ENCODE measurements around the gene SLC50A1. TPM values are rescaled to one million over a fixed set of nuclear protein-coding genes. Genes with fewer than 3 reads are reported as not detected.

Gene SLC50A1
- total and polyA plus RNA-seq, 9 of the 15 experiments (the other 6 are each of a cell fraction or from before 2014, with no cell fraction given) = 46.5 to 132 (median 91.9) TPM

- Histone ChIP-seq H3K36me3 (ENCODE audit: control insufficient read depth, insufficient read depth, low read length) (peaks cover 42% of the 10 kb centered on the region), H3K4me2 (ENCODE audit: insufficient read depth, low read length) (peak overlapping the region; percentile 84; the same call in 1 of the 2 replicates), H3K9me3 (replicated peaks; ENCODE audit: control insufficient read depth, insufficient read depth, low read depth, low read length) (no peaks in the 10 kb centered on the region), H3K9me1 (ENCODE audit: control insufficient read depth, insufficient read depth, low read length) (no peaks in the 10 kb centered on the region), H3K79me2 (ENCODE audit: control insufficient read depth, insufficient read depth, low read length) (peaks cover 39% of the 10 kb centered on the region), H3K4me1 (replicated peaks in 1 of 2; ENCODE audit: control insufficient read depth in 2 of 2, insufficient read depth in 2 of 2, low read length in 2 of 2) (peaks cover 59 to 69% of the 10 kb centered on the region in 2 experiments), H3K27me3 (ENCODE audit: control insufficient read depth in 2 of 2, insufficient read depth in 2 of 2, low read length in 2 of 2) (no peaks in the 10 kb centered on the region), H3K4me3 (no peak overlapping the region), H2AFZ (ENCODE audit: low read depth, low read length) (no peak overlapping the region), H3K9ac (ENCODE audit: insufficient read depth in 1 of 2, low read depth in 2 of 2, low read length in 2 of 2) (peak overlapping the region in 1 of 2 experiments; percentile 65; a peak in 2 of 4 replicates), H3K27ac (ENCODE audit: extremely low read depth, low read depth, low read length) (no peak overlapping the region), H4K20me1 (replicated peaks; ENCODE audit: control insufficient read depth, insufficient read depth, low read length) (no peaks in the 10 kb centered on the region)
- intact Hi-C loops (cut with micrococcal nuclease) (no loop called here), in situ Hi-C loops (cut with MboI) (no loop called here)
- ATAC-seq (no peak), DNase-seq (ENCODE audit: extremely low read depth in 1 of 4, low spot score in 3 of 4) (peak in 1 of 4 experiments; percentile 4), FAIRE-seq (no peak)
- BruUV-seq (replicated peaks) = no TSS peak
- ChIA-PET POLR2A (interaction anchor here (1.0 to 2.2 kb wide), 4 partner anchors 9 to 163 kb away, joined by 3 to 7 read pairs (median 3); partner anchors contain the start of gene SHC1), CTCF (ENCODE audit: low intra/inter-chr PET ratio) (no interaction called here)
- 60% methylated on average over 7 of the region's 7 CpGs for WGBS (ENCODE audit: insufficient coverage, low coverage, missing lambda C conversion rate)
- TF ChIP-seq NR2C1 (IDR thresholded peaks at IDR 0.05) (peak; percentile 40), NR2C1 (tag; IDR thresholded peaks at IDR 0.05) (peak; percentile 13; the same call in 1 of the 2 replicates), MECOM (CRISPR knock-in tag; IDR thresholded peaks at IDR 0.05) (no peak)
Measured at GRCh38 chr1:155133799-155134281, 1.8 kb upstream of the SLC50A1 start.

GRCh38 chr1:155134322-155134721, 1.3 kb upstream of the SLC50A1 start:
- H2AFZ ChIP-seq (ENCODE audit: low read depth, low read length) = no peak overlapping the region
- 63% methylated on average over 1 of the region's 1 CpG for WGBS (ENCODE audit: insufficient coverage, low coverage, missing lambda C conversion rate)
- in situ Hi-C loops (cut with MboI) = no loop called here
- no peaks in the 10 kb centered on the region for H3K9me1 ChIP-seq (ENCODE audit: control insufficient read depth, insufficient read depth, low read length)
- CTCF ChIA-PET (ENCODE audit: low intra/inter-chr PET ratio) = no interaction called here
- H3K27ac ChIP-seq (ENCODE audit: extremely low read depth, low read depth, low read length) = no peak overlapping the region
- H3K4me2 ChIP-seq (ENCODE audit: insufficient read depth, low read length) = peak overlapping the region; percentile 84
- H3K4me1 ChIP-seq (replicated peaks in 1 of 2; ENCODE audit: control insufficient read depth in 2 of 2, insufficient read depth in 2 of 2, low read length in 2 of 2) = peaks cover 57 to 69% of the 10 kb centered on the region in 2 experiments
- DNase-seq (ENCODE audit: extremely low read depth in 1 of 4, low spot score in 3 of 4) (peak in 1 of 4 experiments; percentile 4), ATAC-seq (no peak), FAIRE-seq (no peak)
- intact Hi-C loops (cut with micrococcal nuclease) = no loop called here
- no peaks in the 10 kb centered on the region for H3K9me3 ChIP-seq (replicated peaks; ENCODE audit: control insufficient read depth, insufficient read depth, low read depth, low read length)
- peaks cover 42% of the 10 kb centered on the region for H3K79me2 ChIP-seq (ENCODE audit: control insufficient read depth, insufficient read depth, low read length)
- peak overlapping the region; percentile 39 to 91; a peak in 3 of 4 replicates for H3K9ac ChIP-seq (ENCODE audit: insufficient read depth in 1 of 2, low read depth in 2 of 2, low read length in 2 of 2)
- POLR2A ChIA-PET = interaction anchor here (1.0 to 2.2 kb wide), 5 partner anchors 10 to 164 kb away, joined by 3 to 7 read pairs (median 3); partner anchors contain the start of gene SHC1
- peaks cover 44% of the 10 kb centered on the region for H3K36me3 ChIP-seq (ENCODE audit: control insufficient read depth, insufficient read depth, low read length)
- H4K20me1 ChIP-seq (replicated peaks; ENCODE audit: control insufficient read depth, insufficient read depth, low read length) = no peaks in the 10 kb centered on the region
- H3K27me3 ChIP-seq (ENCODE audit: control insufficient read depth in 2 of 2, insufficient read depth in 2 of 2, low read length in 2 of 2) = no peaks in the 10 kb centered on the region
- no TSS peak for BruUV-seq (replicated peaks)
- peak overlapping the region; percentile 82; the same call in 1 of the 2 replicates for H3K4me3 ChIP-seq
- no peak for TF ChIP-seq TAL1 (IDR thresholded peaks at IDR 0.05)
- no peak for TF ChIP-seq POU5F1 (IDR thresholded peaks at IDR 0.05; ENCODE audit: borderline replicate concordance, low read depth, low read length, partially characterized antibody)
- no peak for TF ChIP-seq ZNF586 (CRISPR knock-in tag; conservative IDR thresholded peaks at IDR 0.05)
- TF ChIP-seq PHF20 (IDR thresholded peaks at IDR 0.05; ENCODE audit: partially characterized antibody) = no peak
- TF ChIP-seq RBM34 (IDR thresholded peaks at IDR 0.05; ENCODE audit: borderline replicate concordance, insufficient read depth, low read length) = no peak
- no peak for TF ChIP-seq BRCA1 (IDR thresholded peaks at IDR 0.05)
- TF ChIP-seq BRCA1 (CRISPR knock-in tag; IDR thresholded peaks at IDR 0.05) = no peak
- TF ChIP-seq CHCHD3 (CRISPR knock-in tag; IDR thresholded peaks at IDR 0.05) = no peak

Data from K562 (cell line).